Activated gamma-delta T cell treated with Interleukin-2 at 50 U/mL for 16 hours (primary cell): ENCODE data around the gene MALSU1.

Experiments
- DNase-seq: peaks from one replicate; pipeline ENCODE4 v3.0.0-alpha.2; 2020

The MALSU1 gene

DNA sequence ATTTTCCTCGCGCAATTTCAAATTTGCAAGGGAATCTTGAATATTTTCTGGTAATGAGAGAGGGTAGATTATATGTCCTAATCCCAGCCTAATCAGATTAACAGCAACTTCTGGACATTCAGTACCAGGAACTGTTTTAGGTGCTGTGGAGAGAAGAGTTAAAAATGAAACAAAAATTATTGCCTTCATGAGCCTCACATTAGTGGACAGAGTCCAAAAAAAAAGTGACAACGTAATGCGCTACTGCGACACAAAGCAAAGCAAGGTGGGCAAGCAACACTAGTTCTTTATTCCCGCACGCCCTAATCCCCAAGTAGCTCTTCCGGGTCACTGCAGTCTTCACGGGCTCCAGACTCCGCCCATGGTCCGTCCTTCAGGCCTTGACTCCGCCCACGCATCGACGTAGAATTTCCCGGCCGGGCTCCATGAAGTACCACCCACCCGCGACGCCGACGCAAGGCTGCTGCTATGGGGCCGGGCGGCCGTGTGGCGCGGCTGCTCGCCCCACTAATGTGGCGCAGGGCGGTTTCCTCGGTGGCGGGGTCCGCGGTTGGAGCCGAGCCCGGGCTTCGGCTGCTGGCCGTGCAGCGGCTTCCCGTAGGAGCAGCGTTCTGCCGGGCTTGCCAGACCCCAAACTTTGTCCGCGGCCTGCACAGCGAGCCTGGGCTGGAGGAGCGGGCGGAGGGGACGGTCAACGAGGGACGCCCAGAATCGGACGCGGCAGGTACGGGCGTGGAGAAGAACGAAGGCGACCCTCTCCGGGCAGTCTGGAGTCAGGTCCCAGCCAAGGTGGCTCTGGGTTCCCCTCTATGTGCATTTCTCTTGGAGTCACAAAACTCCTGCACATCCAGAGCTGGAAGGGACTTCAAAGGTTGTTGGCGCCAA, at the start of gene MALSU1:
MALSU1 (plus strand) TSS at position 455 of the 885 bp plus-strand sequence; CDS start at position 469, 14 bp downstream.
- DNase-seq = peak; percentile 96

DNA sequence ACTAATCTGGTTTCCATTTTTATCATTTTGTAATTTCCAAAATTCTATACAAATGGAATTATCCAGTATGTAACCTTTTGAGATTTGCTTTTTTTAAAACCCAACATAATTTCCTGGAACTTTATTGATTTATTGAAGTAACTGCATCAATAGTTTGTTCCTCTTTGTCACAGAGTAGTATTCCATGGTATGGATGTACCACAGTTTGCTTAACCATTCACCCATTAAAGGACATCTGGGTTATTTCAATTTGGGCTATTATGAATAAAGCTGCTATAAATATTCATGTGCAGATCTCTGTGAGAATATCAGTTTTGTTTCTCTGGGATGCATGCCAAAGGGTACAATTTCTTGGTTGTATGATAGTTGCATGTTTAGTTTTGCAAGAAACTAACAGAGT, 49.7 kb upstream of the MALSU1 start:
- no peak for DNase-seq

GRCh38 chr7:23254051-23254681, 45.0 kb upstream of the MALSU1 start:
- no peak for DNase-seq

GRCh38 chr7:23256731-23257130, 42.4 kb upstream of the MALSU1 start:
- no peak for DNase-seq

- DNase-seq = no peak
Observed at GRCh38 chr7:23260371-23260770, 38.8 kb upstream of the MALSU1 start.

DNA sequence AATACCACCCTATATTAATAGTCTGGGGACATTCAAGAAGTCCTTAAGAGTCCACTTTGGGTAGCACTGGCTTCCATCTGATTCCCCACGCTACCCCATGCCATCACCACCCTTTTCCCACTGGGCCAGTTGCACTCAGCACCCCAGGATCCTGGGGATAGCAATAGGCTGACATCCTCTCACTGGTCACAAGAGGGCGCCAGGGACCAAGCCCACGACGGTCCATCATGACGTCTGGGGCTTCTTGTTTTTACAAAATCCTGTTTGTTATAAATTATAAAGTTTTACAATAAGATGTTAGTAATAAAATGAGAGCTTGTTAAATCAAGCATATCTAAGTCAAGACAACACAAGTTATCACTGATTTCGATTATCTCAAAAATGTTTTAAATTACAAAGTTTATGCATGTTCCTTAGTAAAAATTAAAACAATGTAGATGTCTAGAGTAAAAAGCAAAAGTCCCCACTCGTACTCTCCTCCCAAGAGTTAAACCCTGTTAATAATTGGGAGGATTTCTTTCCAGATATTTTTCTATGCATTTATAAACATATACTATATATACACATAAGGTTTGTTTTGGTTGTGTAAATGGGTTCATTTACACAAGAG, 37.2 kb upstream of the MALSU1 start:
- peak; percentile 43 for DNase-seq

GRCh38 chr7:23264916-23265458, 34.2 kb upstream of the MALSU1 start:
- no peak for DNase-seq

DNA sequence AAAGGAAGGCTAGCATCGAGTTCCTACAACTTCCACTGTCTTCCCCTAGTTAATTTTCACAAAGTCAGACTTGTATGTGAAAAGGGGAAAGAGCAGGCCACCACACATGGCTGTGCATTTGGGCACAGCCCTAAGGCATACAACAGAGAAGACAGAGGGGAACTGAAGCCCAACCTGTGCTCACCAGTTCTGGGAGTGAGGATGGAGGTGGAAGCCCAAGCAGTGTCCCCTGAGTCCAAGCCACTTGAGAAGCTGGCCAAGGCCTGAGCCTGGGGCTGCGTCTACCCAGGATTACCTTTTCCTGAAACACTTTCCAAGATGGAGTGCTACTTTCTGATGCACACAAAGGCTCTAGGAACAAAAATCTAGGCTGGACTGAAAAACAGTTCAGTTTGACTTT, 32.2 kb upstream of the MALSU1 start:
- no peak for DNase-seq

GRCh38 chr7:23267357-23267756, 31.8 kb upstream of the MALSU1 start:
- no peak for DNase-seq

- no peak for DNase-seq
Observed at GRCh38 chr7:23268167-23268566, 31.0 kb upstream of the MALSU1 start.

DNA sequence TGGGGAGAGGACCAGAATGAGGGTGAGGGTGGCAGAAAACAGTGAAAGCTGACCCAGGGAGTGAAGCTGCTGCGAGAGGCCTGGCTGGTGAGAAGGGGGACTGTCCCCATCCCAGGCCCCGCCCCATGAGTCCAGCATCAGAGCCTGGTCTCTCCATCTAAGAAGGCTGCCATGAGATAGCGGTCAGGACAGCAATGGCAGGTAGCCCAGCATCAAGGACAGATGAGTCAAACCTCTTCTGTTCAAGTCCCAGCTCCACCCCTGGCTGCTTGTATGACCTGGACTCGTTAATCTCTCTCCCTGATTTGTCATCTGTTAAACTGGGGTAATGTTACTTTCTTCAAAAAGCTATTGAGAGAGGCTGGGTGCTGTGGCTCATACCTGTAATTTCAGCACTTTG, 30.4 kb upstream of the MALSU1 start:
- no peak for DNase-seq

DNA sequence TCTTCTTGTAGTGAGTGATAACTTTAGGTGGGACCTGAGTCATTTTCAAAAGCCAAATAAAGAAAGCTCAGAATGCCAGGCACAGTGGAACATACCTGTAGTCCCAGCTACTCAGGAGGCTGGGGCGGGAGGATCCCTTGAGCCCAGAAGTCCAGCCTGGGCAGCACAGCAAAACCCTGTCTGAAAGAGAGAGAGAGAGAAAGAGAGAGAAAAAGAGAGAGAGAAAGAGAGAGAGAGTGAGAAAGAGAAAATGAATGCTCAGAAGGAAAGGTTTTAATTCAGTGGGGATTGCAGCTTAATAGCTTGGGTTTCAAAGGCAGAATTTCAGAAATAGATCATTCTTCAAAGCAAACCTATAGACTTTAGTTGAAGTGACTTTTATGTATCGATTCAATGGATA, 26.9 kb upstream of the MALSU1 start:
- DNase-seq = no peak

- DNase-seq = peak; percentile 88
Observed at GRCh38 chr7:23273141-23273599, 26.0 kb upstream of the MALSU1 start.

- no peak for DNase-seq
Observed at GRCh38 chr7:23275912-23276311, 23.2 kb upstream of the MALSU1 start.

DNA sequence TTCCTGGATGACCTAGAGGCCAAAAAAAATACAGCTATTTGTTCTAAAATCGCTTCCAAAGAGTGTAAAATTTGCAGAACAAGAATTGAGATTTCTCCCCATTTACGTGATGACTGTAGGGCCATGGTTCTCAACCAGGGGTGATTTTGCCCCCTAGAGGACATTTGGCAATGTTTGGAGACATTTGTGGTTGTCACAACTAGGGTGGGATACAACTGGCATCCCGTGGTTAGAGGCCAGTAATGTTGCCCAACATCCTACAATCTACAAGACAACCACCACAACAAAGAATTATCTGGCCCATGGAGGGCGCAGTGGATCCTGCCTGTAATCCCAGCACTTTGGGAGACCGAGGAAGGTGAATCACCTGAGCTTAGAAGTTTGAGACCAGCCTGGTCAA, 22.8 kb upstream of the MALSU1 start:
- no peak for DNase-seq

DNA sequence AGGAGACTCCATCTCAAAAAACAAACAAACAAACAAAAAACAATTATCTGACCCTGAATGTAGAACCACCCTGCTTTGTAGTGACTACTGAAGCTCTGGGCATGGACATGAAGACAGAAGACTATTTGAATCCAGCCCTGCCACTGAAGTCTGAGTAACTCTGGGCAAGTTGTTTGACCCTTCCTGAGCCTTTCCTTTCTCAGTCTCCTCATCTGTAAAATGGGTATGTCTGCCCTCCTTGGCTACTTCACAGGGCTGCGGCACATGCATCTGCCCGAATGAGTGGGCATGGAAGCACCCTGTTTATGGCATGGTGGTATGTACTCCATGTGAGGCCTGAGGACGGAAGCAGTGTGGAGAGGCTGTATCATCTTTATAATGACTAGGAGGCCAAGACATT, 22.2 kb upstream of the MALSU1 start:
- DNase-seq = no peak

- DNase-seq = peak; percentile 34
Observed at GRCh38 chr7:23277359-23277989, 21.7 kb upstream of the MALSU1 start.

DNA sequence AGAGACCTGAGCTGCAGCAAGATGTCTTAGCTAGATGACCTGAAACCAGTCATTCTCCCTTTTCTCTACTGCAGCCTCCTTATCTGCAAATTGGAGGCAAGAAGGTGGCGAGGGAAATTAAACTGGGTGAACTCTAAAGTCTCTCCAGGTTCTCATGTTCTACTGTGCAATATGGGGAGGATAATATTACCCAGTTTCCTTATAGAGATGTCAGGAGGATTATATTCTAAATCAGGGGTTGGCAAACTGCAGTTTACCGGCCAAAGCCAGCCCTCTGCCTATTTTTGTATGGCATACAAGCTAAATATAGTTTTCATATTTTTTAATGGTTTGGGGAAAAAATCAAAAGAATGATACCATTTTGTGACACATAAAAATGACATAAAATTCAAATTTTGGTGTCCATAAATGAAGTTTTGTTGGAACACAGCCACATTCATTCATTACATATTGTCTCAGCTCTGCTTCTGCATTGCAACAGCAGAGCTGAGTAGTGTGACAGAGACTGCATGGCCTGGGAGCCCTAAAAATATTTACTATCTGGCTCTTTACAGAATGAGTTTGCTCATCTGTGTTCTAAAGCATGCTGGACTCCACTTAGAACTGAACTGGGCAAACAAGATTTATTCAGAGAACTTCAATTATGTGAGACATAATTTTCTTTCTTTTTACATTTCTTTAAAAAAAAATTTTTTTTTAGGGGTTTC, 19.2 kb upstream of the MALSU1 start:
- no peak for DNase-seq

DNA sequence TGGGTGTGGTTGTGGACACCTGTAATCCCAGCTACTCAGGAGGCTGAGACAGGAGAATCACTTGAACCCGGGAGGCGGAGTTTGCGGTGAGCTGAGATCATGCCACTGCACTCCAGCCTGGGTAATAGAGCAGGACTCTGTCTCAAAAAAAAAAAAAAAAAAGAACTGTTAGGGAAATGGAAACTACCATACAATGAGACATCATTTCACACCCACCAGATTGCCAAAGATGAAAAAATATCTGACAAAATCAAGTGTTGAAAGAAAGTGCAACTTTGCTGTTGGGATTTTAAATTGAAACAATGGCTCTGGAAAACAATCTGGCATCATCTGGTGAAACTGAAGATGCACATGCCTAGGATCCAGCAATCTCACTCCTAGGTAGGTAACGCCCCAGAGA, 16.1 kb upstream of the MALSU1 start:
- no peak for DNase-seq

GRCh38 chr7:23284871-23285270, 14.3 kb upstream of the MALSU1 start:
- DNase-seq = no peak

GRCh38 chr7:23285657-23286646, 13.2 kb upstream of the MALSU1 start:
- DNase-seq = no peak
